Activated B cell treated with CpG ODN at 0.5 μM for 24 hours (primary cell): ENCODE results near the gene STK31. TPM values are rescaled to one million over a fixed set of nuclear protein-coding genes. Genes with fewer than 3 reads are reported as not detected.
"Not testable (repeated sequence)": the region's sequence is repeated elsewhere in the genome, so short reads cannot be mapped to it uniquely, and the experiment has no call there.

Experiments used
- ATAC-seq: fragments of 200-7000 bp; cut with Tn5 transposase; one replicate; pipeline ENCODE4 v1.10.0; 2021; ENCODE audit warnings: low read depth, mild to moderate bottlenecking, moderate library complexity
- CTCF ChIA-PET: fragments of 350-600 bp; sonication (Branson Sonifier 250); formaldehyde crosslinking; loops from one replicate; lab custom pipeline; 2021; ENCODE audit warnings: antibody characterized with exemption; lab: Charles Lee
- POLR2A ChIA-PET: fragments of 350-600 bp; sonication (Branson Sonifier 250); formaldehyde crosslinking; loops from one replicate; lab custom pipeline; 2021; ENCODE audit warnings: antibody characterized with exemption; lab: Charles Lee
- DNase-seq: peaks from one replicate; pipeline ENCODE4 v3.0.0; 2022
- H3K27ac Mint-ChIP-seq: one replicate; pipeline ENCODE4 v1.8.0; 2020; ENCODE audit warnings: mixed read lengths
- H3K27me3 Mint-ChIP-seq: one replicate; pipeline ENCODE4 v1.8.0; 2021; ENCODE audit warnings: mixed read lengths
- H3K36me3 Mint-ChIP-seq: one replicate; pipeline ENCODE4 v1.8.0; 2021; ENCODE audit warnings: low read depth, mixed read lengths
- H3K4me1 Mint-ChIP-seq: one replicate; pipeline ENCODE4 v1.8.0; 2021; ENCODE audit warnings: mixed read lengths
- H3K4me3 Mint-ChIP-seq: one replicate; pipeline ENCODE4 v1.8.0; 2020; ENCODE audit warnings: mild to moderate bottlenecking, mixed read lengths
- H3K9me3 Mint-ChIP-seq: one replicate; pipeline ENCODE4 v1.8.0; 2020; ENCODE audit warnings: mixed read lengths
- intact Hi-C: fragments of 100-400 bp; cut with micrococcal nuclease; formaldehyde crosslinking; loops from one replicate; pipeline ENCODE4 v1.15.1; 2024
- total RNA-seq: library from RNA; stranded (reverse); gene quantifications from 2 replicates; pipeline ENCODE4 v1.2.3, GENCODE V29; 2022
- TF ChIP-seq, protein P1 (sequence below): fragments of 200-600 bp; IDR thresholded peaks from one replicate; pipeline ENCODE4 v1.8.0; 2022; ENCODE audit warnings: antibody characterized with exemption, mild to moderate bottlenecking

Gene STK31
- total RNA-seq, 1 donor from 2014 or later: 1.0 TPM

DNA sequence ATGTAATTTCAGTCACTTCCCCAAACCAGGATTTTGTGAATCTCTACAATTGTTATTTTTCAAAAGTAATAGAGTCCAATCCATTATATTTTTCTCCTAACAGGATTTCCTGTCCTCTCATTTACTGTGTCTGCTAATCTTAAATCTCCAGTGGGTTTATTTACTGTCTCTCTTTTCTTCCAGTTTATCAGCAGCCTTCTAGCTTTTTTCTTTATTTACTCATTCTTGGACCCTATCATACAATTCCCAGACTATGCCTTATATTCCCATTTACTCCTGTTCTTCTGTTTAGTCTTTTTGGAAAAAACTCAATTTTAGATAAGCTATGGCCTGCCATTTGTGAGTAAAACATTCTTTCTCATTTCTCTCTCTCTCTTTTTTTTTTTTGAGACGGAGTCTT lies 94.7 kb downstream of the STK31 start:
- Mint-ChIP-seq H3K36me3 (no peaks in the 10 kb centered on the region), H3K4me3 (no peak overlapping the region), H3K27me3 (peaks cover 10% of the 10 kb centered on the region), H3K4me1 (no peaks in the 10 kb centered on the region), H3K27ac (no peak overlapping the region), H3K9me3 (peaks cover 6% of the 10 kb centered on the region)
- DNase-seq: no peak
- no peak for ATAC-seq
- ChIA-PET CTCF (no interaction called here), POLR2A (no interaction called here)
- intact Hi-C loops: no loop called here
- TF ChIP-seq, protein P1, sequence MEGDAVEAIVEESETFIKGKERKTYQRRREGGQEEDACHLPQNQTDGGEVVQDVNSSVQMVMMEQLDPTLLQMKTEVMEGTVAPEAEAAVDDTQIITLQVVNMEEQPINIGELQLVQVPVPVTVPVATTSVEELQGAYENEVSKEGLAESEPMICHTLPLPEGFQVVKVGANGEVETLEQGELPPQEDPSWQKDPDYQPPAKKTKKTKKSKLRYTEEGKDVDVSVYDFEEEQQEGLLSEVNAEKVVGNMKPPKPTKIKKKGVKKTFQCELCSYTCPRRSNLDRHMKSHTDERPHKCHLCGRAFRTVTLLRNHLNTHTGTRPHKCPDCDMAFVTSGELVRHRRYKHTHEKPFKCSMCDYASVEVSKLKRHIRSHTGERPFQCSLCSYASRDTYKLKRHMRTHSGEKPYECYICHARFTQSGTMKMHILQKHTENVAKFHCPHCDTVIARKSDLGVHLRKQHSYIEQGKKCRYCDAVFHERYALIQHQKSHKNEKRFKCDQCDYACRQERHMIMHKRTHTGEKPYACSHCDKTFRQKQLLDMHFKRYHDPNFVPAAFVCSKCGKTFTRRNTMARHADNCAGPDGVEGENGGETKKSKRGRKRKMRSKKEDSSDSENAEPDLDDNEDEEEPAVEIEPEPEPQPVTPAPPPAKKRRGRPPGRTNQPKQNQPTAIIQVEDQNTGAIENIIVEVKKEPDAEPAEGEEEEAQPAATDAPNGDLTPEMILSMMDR: no peak

GRCh38 chr7:23808421-23808820 lies 98.4 kb downstream of the STK31 start:
- no peaks in the 10 kb centered on the region for H3K4me1 Mint-ChIP-seq
- DNase-seq (no peak), ATAC-seq (no peak)
- TF ChIP-seq, protein P1: no peak
- H3K9me3 Mint-ChIP-seq: peaks cover 25% of the 10 kb centered on the region
- no peaks in the 10 kb centered on the region for H3K36me3 Mint-ChIP-seq
- intact Hi-C loops: no loop called here
- POLR2A ChIA-PET: no interaction called here
- peaks cover 10% of the 10 kb centered on the region for H3K27me3 Mint-ChIP-seq
- H3K4me3 Mint-ChIP-seq: no peak overlapping the region
- CTCF ChIA-PET: no interaction called here
- H3K27ac Mint-ChIP-seq: no peak overlapping the region

DNA sequence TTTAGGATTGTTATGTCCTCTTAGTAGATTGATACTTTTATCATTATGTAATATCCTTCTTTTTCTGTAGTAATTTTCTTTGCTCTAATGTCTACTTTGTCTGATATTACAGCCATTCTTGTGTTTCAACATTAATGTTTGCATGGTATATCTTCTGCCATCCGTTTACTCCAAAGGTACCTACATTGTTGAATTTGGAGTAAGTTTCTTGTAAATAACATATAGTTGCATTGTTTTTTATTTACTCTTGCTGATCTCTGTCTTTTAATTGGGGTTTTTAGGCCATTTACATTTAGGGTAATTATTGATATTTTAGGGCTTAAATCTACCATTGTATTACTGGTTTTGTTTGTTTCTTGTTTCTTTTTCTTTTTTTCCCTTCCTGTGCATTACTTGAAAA lies 100.1 kb downstream of the STK31 start:
- H3K27me3 Mint-ChIP-seq: peaks cover 4% of the 10 kb centered on the region
- peaks cover 25% of the 10 kb centered on the region for H3K9me3 Mint-ChIP-seq
- ATAC-seq: no peak
- ChIA-PET CTCF (no interaction called here), POLR2A (no interaction called here)
- TF ChIP-seq, protein P1: no peak
- no peaks in the 10 kb centered on the region for H3K4me1 Mint-ChIP-seq
- no peak overlapping the region for H3K4me3 Mint-ChIP-seq
- H3K27ac Mint-ChIP-seq: no peak overlapping the region
- intact Hi-C loops: no loop called here
- no peaks in the 10 kb centered on the region for H3K36me3 Mint-ChIP-seq
- no peak for DNase-seq

DNA sequence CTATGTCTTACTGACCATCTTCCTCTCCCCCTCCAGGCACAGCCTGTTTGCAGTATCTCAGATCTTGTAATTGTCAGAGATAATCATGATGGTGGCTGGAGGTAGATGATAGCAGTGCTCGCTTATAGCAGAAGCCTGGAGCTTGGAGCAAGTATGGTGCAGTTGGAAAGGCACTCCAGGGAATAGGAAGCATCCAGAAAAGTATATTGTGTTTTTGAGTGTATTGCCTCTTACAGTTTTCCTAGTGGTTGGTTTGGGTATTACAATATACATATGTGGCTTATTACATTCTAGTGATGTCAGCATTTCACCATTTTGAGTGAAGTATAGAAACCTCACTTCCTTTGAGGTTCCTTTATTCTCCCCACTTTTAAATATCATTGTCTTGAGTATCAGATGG lies 101.5 kb downstream of the STK31 start:
- TF ChIP-seq, protein P1: no peak
- Mint-ChIP-seq H3K4me1 (no peaks in the 10 kb centered on the region), H3K9me3 (peaks cover 25% of the 10 kb centered on the region), H3K27me3 (no peaks in the 10 kb centered on the region), H3K27ac (no peak overlapping the region), H3K36me3 (no peaks in the 10 kb centered on the region), H3K4me3 (no peak overlapping the region)
- no peak for DNase-seq
- CTCF ChIA-PET: no interaction called here
- no peak for ATAC-seq
- POLR2A ChIA-PET: no interaction called here
- intact Hi-C loops: no loop called here

- H3K27me3 Mint-ChIP-seq, POLR2A ChIA-PET, H3K4me3 Mint-ChIP-seq, DNase-seq, ATAC-seq, H3K36me3 Mint-ChIP-seq, H3K4me1 Mint-ChIP-seq, CTCF ChIA-PET, intact Hi-C loops, H3K27ac Mint-ChIP-seq: not testable (repeated sequence)
- H3K9me3 Mint-ChIP-seq: peaks cover 14% of the 10 kb centered on the region
These were observed 118.1 kb downstream of the STK31 start for GRCh38 chr7:23828125-23828524.

DNA sequence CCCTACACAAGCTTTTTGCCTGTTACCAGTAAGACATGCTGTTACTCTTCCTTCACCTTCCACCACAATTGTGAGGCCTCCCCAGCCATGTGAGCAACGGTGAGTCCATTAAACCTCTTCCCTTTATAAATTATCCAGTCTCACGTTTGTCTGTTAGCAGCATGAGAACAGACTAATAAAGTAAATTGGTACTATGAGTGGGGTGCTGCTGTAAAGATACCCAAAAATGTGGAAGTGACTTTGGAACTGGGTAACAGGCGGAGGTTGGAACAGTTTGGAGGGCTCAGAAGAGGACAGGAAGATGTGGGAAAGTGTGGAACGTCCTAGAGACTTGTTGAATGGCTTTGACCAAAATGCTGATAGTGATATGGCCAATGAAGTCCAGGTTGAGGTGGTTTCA lies 122.7 kb downstream of the STK31 start:
- H3K27ac Mint-ChIP-seq, H3K4me3 Mint-ChIP-seq, DNase-seq, H3K36me3 Mint-ChIP-seq, H3K4me1 Mint-ChIP-seq, POLR2A ChIA-PET, intact Hi-C loops, ATAC-seq, H3K27me3 Mint-ChIP-seq, CTCF ChIA-PET: not testable (repeated sequence)
- H3K9me3 Mint-ChIP-seq: peaks cover 35% of the 10 kb centered on the region
